Measurements from ENCODE around the gene APBB1IP.
A peak's percentile ranks its signal among the peaks of the same experiment; 100 is the strongest.

APBB1IP gene

DNA sequence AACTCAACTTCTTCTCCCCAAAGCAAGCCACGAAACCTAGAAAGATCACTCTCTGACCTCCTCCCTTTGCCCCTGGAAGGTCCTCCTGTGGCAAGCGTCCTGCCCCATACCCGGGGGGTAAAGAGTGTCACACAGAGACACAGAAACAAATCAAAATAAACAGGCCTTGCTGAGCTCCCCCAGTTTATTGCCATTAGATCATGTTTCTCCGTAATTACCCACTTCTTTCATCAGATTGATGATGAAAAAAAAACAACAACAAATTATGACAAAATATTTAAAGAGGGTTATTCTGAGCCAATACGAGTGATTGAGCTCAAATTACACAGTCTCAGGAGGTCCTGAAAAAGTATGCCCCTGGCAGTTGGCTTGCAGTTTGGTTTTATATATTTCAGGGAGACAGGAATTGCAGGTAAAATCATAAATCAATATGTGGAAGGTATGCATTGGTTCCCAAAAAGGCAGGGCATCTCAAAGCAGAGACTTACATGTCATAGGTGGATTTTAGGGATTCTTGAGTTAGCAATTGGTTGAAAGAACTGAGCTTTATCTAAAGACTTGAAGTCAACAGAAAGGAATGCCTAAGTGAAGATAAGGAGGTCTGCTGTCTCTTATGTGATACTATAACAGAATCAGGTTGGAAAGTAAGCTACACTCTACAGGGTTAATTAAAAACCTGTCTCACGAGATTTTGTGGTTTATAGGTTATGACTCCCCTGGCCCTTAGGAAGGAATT lies 86.2 kb downstream of the APBB1IP start:
- Histone ChIP-seq H3K36me3 (ENCODE audit: control insufficient read depth, insufficient read depth, low read length) (no peaks in the 10 kb centered on the region), H3K27me3 (ENCODE audit: control insufficient read depth, insufficient read depth, low read length) (no peaks in the 10 kb centered on the region), H3K27ac (ENCODE audit: low read length) (no peak overlapping the region), H3K9me3 (ENCODE audit: control insufficient read depth, insufficient read depth, low read length) (no peaks in the 10 kb centered on the region), H3K4me1 (ENCODE audit: control insufficient read depth, insufficient read depth, low read length) (no peaks in the 10 kb centered on the region), H3K4me3 (ENCODE audit: low read length) (no peak overlapping the region)
- no CpG with 5 or more reads among the region's 6 CpGs for WGBS (ENCODE audit: insufficient coverage, insufficient read length)
- DNase-seq (ENCODE audit: low read depth, low spot score), result no peak

DNA sequence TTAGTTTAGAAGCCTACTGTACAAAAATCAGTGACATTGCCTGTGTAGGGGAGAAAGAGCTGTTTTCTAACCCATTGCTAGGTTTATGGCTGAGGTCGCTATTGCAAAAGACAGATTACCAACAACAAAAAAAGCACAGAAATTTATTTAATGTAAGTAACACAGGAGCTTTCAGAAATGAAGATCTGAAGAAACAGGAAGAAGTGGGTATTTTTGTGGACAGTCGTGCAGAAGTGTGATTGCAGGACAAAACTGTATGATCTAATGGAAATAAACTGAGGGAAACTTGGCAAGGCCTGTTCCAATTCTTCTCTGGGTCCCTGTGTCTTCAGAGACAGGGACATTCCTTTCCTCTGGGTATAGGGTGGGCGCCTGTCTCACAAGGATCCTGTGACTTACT lies 87.4 kb downstream of the APBB1IP start:
- no CpG with 5 or more reads among the region's 3 CpGs for WGBS (ENCODE audit: insufficient coverage, insufficient read length)
- H3K4me1 ChIP-seq (ENCODE audit: control insufficient read depth, insufficient read depth, low read length), result no peaks in the 10 kb centered on the region
- no peak for DNase-seq (ENCODE audit: low read depth, low spot score)
- H3K4me3 ChIP-seq (ENCODE audit: low read length), result no peak overlapping the region
- H3K27ac ChIP-seq (ENCODE audit: low read length), result no peak overlapping the region
- H3K27me3 ChIP-seq (ENCODE audit: control insufficient read depth, insufficient read depth, low read length), result no peaks in the 10 kb centered on the region
- H3K36me3 ChIP-seq (ENCODE audit: control insufficient read depth, insufficient read depth, low read length), result no peaks in the 10 kb centered on the region
- no peaks in the 10 kb centered on the region for H3K9me3 ChIP-seq (ENCODE audit: control insufficient read depth, insufficient read depth, low read length)

DNA sequence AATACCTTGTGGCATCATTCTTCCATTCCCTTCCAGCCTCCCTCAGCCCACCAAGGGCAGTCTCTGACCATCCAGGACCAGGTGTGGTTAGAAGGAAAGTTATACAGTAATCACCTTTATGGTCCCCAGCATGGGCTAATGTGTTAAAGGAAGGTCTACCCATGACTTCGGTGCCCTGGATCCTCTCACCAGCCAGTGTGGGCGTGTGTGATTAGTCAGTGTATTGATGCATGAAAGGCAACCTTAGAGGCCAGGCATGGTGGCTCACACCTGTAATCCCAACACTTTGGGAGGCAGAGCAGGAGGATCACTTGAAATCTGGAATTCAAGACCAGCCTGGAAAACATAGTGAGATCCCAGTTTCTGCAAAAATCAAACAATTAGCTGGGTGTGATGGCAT lies 88.9 kb downstream of the APBB1IP start:
- Histone ChIP-seq H3K27me3 (ENCODE audit: control insufficient read depth, insufficient read depth, low read length) (no peaks in the 10 kb centered on the region), H3K36me3 (ENCODE audit: control insufficient read depth, insufficient read depth, low read length) (no peaks in the 10 kb centered on the region), H3K9me3 (ENCODE audit: control insufficient read depth, insufficient read depth, low read length) (no peaks in the 10 kb centered on the region), H3K4me3 (ENCODE audit: low read length) (no peak overlapping the region), H3K4me1 (ENCODE audit: control insufficient read depth, insufficient read depth, low read length) (no peaks in the 10 kb centered on the region), H3K27ac (ENCODE audit: low read length) (no peak overlapping the region)
- no CpG with 5 or more reads among the region's 2 CpGs for WGBS (ENCODE audit: insufficient coverage, insufficient read length)
- no peak for DNase-seq (ENCODE audit: low read depth, low spot score)

DNA sequence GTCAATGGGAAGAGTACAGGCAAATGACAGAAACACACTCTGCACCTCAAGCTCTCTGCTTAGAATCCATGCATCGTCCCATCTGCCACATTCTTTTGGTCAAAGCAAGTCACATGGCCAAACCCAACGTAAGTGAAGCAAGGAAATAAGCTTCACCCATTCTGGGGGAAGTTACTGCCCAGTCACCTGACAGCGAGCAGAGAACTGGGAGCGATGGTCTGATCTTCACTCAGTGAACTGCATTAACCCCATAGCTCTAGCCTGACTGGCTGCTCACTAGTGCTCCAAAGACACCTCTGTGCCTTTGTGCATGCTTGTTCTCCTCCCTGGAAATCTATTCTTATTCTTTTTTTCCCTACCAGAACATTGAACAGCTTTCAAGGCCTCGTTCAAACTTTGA lies 89.9 kb downstream of the APBB1IP start:
- Histone ChIP-seq H3K27me3 (ENCODE audit: control insufficient read depth, insufficient read depth, low read length) (no peaks in the 10 kb centered on the region), H3K4me1 (ENCODE audit: control insufficient read depth, insufficient read depth, low read length) (no peaks in the 10 kb centered on the region), H3K4me3 (ENCODE audit: low read length) (no peak overlapping the region), H3K36me3 (ENCODE audit: control insufficient read depth, insufficient read depth, low read length) (no peaks in the 10 kb centered on the region), H3K27ac (ENCODE audit: low read length) (no peak overlapping the region), H3K9me3 (ENCODE audit: control insufficient read depth, insufficient read depth, low read length) (no peaks in the 10 kb centered on the region)
- WGBS (ENCODE audit: insufficient coverage, insufficient read length), result no CpG with 5 or more reads among the region's 5 CpGs
- DNase-seq (ENCODE audit: low read depth, low spot score), result no peak

DNA sequence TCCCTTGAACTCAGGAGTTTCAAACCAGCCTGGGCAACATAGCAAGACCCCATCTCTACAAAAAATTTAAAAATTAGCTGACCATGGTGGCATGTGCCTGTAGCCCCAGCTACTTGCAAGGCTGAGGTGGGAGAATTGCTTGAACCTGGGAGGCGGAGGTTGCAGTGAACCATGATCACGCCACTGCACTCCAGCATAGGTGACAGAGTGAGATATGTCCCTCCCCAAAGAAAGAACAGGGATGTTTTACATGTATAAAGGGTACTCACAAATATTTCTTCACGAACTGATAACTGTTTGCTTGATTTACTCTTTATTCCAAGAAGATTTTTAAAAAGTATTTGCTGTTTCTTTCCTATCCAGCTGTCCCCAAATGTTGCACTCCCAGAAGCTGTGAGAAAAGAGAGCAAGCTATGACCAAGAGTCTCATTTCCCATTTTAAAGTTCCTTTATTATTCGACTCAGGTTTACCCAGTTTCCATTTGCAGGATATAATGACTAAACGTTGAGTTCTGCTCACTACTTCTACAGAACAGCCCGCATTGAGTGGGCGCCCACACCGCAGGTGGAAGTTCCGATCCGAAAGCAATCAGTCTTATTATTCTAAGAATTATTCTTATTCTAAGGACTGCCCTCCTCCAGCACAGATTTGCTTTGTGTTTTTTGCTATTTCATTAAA lies 90.7 kb downstream of the APBB1IP start:
- Histone ChIP-seq H3K4me1 (ENCODE audit: control insufficient read depth, insufficient read depth, low read length) (no peaks in the 10 kb centered on the region), H3K27ac (ENCODE audit: low read length) (no peak overlapping the region), H3K9me3 (ENCODE audit: control insufficient read depth, insufficient read depth, low read length) (no peaks in the 10 kb centered on the region), H3K36me3 (ENCODE audit: control insufficient read depth, insufficient read depth, low read length) (no peaks in the 10 kb centered on the region), H3K4me3 (ENCODE audit: low read length) (no peak overlapping the region), H3K27me3 (ENCODE audit: control insufficient read depth, insufficient read depth, low read length) (no peaks in the 10 kb centered on the region)
- DNase-seq (ENCODE audit: low read depth, low spot score), result no peak
- WGBS (ENCODE audit: insufficient coverage, insufficient read length), result no CpG with 5 or more reads among the region's 10 CpGs

DNA sequence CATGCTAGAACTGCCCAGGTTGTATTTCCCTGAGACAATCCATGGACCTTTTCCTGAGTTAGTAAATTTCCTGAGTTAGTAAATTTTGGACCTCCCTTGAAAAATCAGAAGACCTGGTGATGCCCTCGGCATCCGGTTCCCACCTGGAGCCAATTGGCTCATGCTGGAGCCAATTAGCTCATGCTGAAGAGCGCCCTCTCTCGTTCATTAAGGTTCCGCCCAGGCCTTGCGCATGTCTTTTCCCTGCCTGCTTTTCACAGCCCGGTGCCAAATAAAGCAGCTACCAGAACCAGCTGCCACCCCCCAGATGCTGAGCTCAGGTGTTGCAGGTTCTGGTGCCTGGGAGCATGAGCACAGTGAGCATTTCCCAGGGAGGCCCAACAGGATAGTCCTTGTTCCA lies 96.2 kb downstream of the APBB1IP start:
- no CpG with 5 or more reads among the region's 7 CpGs for WGBS (ENCODE audit: insufficient coverage, insufficient read length)
- Histone ChIP-seq H3K27ac (ENCODE audit: low read length) (no peak overlapping the region), H3K27me3 (ENCODE audit: control insufficient read depth, insufficient read depth, low read length) (no peaks in the 10 kb centered on the region), H3K9me3 (ENCODE audit: control insufficient read depth, insufficient read depth, low read length) (no peaks in the 10 kb centered on the region), H3K4me1 (ENCODE audit: control insufficient read depth, insufficient read depth, low read length) (no peaks in the 10 kb centered on the region), H3K36me3 (ENCODE audit: control insufficient read depth, insufficient read depth, low read length) (no peaks in the 10 kb centered on the region), H3K4me3 (ENCODE audit: low read length) (no peak overlapping the region)
- peak; percentile 54 for DNase-seq (ENCODE audit: low read depth, low spot score)

DNA sequence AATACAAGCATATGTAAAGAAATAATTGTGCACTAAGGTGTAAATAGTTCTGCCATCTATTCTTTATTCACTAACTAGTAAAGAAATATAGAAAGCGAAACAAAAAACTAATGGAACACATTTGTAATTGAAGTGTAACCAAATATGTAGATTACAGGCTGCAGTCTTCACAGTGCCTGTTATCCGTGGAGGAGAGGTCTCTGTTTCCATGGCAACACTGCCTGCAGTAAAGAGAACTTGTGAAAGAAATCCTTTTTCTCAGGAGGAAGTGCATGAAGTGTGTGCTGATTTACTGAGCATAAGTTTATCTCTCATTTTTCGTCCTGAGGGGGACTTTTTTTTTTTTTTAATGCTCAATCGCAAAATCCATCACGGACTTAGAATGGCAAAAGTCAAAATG lies 102.5 kb downstream of the APBB1IP start:
- WGBS (ENCODE audit: insufficient coverage, insufficient read length), result no CpG with 5 or more reads among the region's 5 CpGs
- DNase-seq (ENCODE audit: low read depth, low spot score), result no peak
- no peaks in the 10 kb centered on the region for H3K36me3 ChIP-seq (ENCODE audit: control insufficient read depth, insufficient read depth, low read length)
- no peak overlapping the region for H3K4me3 ChIP-seq (ENCODE audit: low read length)
- no peak overlapping the region for H3K27ac ChIP-seq (ENCODE audit: low read length)
- no peaks in the 10 kb centered on the region for H3K27me3 ChIP-seq (ENCODE audit: control insufficient read depth, insufficient read depth, low read length)
- no peaks in the 10 kb centered on the region for H3K4me1 ChIP-seq (ENCODE audit: control insufficient read depth, insufficient read depth, low read length)
- no peaks in the 10 kb centered on the region for H3K9me3 ChIP-seq (ENCODE audit: control insufficient read depth, insufficient read depth, low read length)

DNA sequence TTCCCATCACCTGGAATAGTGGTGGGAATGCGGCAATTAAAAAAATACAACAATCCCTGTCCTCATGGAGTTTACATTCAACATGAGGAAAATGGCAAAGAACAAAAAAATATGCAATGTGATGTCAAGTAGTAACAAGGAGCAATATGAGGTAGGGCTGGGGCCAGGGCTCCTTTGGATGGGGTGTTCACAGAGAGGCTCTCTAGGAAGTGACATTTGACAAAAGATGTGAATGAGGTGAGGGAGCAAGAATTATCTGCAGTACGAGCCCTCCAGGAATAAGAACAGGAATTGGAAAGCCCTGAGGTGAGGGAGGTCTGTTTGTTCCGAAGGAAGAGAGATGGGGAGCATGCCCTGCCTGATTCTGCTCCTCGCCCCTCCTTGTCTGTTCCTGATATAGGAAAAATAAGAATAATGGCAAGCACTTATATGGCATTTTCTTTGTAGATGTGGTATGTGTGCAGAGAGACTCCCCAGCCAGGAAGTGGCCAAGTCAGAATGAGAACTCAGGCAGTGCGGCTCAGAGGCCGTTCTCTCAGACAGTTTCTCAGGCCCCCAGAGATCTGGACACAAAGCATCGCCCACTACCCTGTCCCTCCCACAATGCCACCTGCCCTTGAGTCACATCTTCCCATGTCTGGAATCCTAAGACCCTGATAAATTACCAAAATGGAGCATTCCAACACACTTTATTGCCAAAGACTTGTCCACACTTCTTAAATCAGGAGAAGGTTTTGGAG lies 105.6 kb downstream of the APBB1IP start:
- DNase-seq (ENCODE audit: low read depth, low spot score), result no peak
- H3K4me3 ChIP-seq (ENCODE audit: low read length), result no peak overlapping the region
- H3K27me3 ChIP-seq (ENCODE audit: control insufficient read depth, insufficient read depth, low read length), result no peaks in the 10 kb centered on the region
- no peaks in the 10 kb centered on the region for H3K9me3 ChIP-seq (ENCODE audit: control insufficient read depth, insufficient read depth, low read length)
- no peaks in the 10 kb centered on the region for H3K36me3 ChIP-seq (ENCODE audit: control insufficient read depth, insufficient read depth, low read length)
- no CpG with 5 or more reads among the region's 7 CpGs for WGBS (ENCODE audit: insufficient coverage, insufficient read length)
- H3K27ac ChIP-seq (ENCODE audit: low read length), result no peak overlapping the region
- no peaks in the 10 kb centered on the region for H3K4me1 ChIP-seq (ENCODE audit: control insufficient read depth, insufficient read depth, low read length)

DNA sequence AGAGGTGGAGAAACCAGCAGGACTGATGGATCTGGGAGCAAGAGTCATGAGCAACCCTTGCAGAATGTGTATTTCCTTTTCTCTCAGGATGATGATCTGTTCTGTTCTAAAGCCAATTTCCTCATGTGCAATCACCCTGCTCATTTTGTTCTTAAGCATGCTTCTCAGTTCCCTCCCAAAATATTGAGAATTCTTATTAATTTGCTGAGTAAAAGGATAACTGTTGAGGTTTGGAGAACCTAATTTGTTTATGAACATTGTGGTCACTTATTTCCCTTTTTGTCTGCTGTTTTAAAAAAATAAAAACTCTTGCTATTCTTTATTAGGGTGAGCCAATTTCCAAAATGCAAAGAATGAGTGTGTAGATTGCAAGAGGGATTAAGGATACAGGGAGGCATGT lies 106.8 kb downstream of the APBB1IP start:
- Histone ChIP-seq H3K4me3 (ENCODE audit: low read length) (no peak overlapping the region), H3K36me3 (ENCODE audit: control insufficient read depth, insufficient read depth, low read length) (no peaks in the 10 kb centered on the region), H3K27me3 (ENCODE audit: control insufficient read depth, insufficient read depth, low read length) (no peaks in the 10 kb centered on the region), H3K9me3 (ENCODE audit: control insufficient read depth, insufficient read depth, low read length) (no peaks in the 10 kb centered on the region), H3K4me1 (ENCODE audit: control insufficient read depth, insufficient read depth, low read length) (no peaks in the 10 kb centered on the region), H3K27ac (ENCODE audit: low read length) (no peak overlapping the region)
- DNase-seq (ENCODE audit: low read depth, low spot score), result no peak

DNA sequence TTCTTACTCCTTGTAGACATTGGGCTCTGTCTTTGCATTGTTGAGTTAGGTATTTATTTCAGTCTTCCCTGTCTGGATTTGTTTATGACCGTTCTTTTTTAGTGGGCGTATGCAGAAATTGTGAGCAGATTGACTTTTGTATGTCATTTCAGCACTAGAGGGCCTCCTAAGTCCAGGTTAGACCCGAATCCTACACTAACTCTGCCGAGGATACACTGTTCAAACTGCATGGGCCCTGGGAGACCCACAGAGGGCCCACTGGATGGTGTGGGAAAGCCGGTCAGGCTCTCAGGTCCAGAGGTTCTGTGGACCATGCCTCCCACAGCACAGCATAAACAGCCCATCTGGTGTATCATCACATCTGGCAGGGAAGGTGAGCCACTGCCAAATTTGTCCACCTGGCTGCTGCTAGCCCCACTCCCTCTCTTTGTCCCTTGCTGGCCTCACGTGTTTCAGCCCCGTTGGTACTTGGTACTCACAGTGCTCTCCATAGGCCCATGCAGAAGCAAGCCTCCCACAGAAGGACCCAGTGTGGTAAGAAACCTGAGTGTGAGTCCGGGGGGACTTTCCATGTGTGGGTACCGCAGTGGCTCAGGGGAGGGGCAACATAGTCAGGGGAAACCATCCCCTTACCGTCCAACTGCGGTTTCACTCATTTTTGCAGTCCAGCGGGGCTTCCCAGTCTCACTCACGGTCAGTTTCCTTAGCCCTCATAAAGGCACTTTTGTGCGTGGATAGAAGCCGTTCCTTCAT lies 112.8 kb downstream of the APBB1IP start:
- H3K4me3 ChIP-seq (ENCODE audit: low read length), result no peak overlapping the region

More for the DNA sequence above, 112.8 kb downstream of the APBB1IP start:
- H3K9me3 ChIP-seq (ENCODE audit: control insufficient read depth, insufficient read depth, low read length), result no peaks in the 10 kb centered on the region
- H3K27ac ChIP-seq (ENCODE audit: low read length), result no peak overlapping the region
- no peak for DNase-seq (ENCODE audit: low read depth, low spot score)
- no peaks in the 10 kb centered on the region for H3K4me1 ChIP-seq (ENCODE audit: control insufficient read depth, insufficient read depth, low read length)
- no CpG with 5 or more reads among the region's 15 CpGs for WGBS (ENCODE audit: insufficient coverage, insufficient read length)
- H3K27me3 ChIP-seq (ENCODE audit: control insufficient read depth, insufficient read depth, low read length), result no peaks in the 10 kb centered on the region
- H3K36me3 ChIP-seq (ENCODE audit: control insufficient read depth, insufficient read depth, low read length), result no peaks in the 10 kb centered on the region

Measured in iPS DF 6.9 (cell line).